GM21576 (cell line): Measurements from ENCODE around the gene UMODL1.
"Not testable (repeated sequence)": the region's sequence is repeated elsewhere in the genome, so short reads cannot be mapped to it uniquely, and the experiment has no call there.

Source experiments
- ATAC-seq: cut with Tn5 transposase; IDR thresholded peaks from one replicate; pipeline ENCODE4 v1.9.1; 2021; ENCODE audit warnings: mild to moderate bottlenecking, moderate library complexity; ENCODE audit not compliant: unreplicated experiment

UMODL1 gene

DNA sequence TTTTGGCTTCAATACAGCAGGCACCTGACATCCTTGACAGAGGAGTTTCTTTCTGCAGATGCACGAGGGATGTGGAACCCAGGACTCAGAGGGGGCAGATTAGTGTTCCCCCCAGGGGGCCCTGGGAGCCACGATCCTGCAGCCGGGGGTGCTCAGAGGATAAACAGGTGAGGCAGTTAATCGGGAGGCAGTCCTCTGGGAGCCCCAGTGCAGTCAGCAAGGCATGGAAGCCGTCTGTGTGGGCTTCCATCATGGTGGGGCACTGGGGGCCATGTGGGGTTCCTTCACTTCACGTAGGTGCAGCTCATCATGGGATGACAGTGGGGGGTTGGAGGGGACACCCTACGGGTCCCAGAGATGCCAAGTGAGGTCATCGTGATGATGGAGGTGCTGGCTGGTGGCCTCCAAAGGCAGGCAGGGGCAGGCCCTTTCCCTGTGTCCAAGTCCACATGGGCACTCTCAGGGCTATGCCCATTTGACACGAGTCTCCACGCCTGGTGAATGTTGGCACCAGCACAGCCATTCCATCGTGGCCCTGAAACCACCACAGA is 88.5 kb downstream of the UMODL1 start:
- ATAC-seq = no peak

DNA sequence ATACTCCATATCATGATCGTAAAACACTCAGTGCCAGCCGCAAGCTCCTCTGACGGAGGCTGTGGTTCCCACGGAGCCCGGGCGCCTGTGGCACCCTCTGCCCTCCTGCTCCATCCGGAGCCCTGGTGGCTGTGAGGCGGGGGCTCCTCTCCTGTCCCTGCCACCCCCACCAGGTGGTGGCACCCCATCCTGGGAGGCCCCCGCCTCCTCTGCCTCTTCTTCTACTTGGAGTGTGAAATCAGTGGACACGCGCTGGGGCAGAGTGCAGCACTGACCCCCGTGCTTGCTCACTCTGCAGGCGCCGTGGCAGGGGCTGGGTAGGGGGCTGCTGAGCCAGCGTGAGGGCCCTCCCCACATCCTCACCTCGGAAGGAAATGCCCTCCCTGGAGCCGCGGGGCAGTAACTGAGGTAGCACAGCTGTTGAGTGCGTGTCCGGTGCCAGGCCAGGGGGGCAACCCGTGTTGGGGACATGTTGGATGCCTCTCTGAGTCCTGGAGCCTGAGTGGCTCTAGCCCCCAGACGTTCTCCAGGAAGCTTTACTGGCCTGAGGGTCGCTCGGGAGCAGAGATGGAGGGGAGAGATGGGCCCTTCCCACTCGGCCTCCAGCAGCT is 89.1 kb downstream of the UMODL1 start:
- ATAC-seq = no peak

DNA sequence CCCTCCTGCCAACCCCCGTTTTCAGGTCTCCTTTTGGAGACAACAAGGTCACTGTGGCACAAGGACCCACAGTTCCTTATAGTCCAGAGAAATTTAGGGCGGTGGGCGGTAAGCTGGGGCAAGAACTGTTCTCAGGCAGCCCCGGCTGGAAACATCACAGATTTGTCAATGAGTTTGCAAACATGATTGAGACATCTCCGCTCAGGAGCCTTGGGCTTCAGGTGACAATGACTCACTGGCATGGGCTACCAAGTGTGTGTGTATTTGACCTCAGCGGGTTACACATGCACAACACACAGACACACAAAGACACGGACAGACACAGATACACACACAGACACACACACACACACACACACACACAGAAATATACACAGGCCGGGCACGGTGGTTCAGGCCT is 89.6 kb downstream of the UMODL1 start:
- no peak for ATAC-seq

DNA sequence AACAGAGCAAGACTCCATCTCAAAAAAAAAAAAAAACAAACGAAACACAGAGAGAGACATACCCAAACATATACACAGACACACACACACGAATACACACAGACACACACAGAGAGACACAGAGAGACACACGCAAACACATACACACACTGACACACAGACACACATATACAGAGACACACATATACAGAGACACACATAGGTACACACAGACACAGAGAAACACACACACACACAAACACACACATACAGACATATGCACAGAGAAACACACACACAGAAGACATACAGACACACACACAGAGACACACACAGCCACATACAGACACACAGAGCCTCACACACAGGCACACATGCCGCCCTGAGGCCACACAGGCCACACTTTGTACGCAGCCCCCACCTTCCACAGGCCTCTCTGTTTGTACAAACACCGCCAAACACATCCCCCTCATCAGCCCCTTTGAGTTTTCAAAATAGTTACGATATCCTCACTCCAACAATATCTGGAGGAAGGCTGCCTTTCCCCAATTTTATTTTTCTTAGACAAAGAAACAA is 90.4 kb downstream of the UMODL1 start:
- no peak for ATAC-seq

DNA sequence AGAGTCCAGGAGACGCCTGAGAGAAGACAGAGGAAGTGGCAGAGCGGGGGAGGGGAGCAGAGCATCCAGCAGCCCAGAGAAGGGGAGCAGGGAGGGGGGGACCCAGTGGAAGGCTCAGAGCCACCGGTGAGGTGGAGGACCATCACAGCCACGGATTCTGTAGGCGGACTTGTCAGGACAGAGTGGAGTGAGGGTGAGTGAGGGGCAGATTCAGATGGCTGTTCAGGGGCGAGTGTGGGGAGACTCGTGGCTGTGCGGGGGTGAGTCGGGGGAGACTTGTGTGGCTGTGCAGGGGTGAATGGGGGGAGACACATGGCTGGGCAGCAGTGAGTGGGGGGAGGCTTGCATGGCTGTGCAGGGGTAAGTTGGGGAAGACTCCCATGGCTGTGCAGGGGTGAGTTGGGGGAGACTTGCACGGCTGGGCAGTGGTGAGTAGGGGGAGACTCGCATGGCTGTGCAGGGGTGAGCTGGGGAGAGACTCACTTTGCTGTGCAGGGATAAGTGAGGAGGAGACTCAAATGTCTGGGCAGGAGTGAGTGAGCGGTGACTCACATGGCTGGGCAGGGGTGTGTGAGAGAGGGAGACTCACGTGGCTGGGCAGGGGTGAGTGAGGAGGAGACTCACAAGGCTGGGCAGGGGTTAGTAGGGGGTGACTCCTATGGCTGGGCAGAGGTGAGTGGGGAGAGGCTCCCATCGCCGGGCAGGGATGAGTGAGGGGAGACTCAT is 91.0 kb downstream of the UMODL1 start:
- ATAC-seq = no peak

DNA sequence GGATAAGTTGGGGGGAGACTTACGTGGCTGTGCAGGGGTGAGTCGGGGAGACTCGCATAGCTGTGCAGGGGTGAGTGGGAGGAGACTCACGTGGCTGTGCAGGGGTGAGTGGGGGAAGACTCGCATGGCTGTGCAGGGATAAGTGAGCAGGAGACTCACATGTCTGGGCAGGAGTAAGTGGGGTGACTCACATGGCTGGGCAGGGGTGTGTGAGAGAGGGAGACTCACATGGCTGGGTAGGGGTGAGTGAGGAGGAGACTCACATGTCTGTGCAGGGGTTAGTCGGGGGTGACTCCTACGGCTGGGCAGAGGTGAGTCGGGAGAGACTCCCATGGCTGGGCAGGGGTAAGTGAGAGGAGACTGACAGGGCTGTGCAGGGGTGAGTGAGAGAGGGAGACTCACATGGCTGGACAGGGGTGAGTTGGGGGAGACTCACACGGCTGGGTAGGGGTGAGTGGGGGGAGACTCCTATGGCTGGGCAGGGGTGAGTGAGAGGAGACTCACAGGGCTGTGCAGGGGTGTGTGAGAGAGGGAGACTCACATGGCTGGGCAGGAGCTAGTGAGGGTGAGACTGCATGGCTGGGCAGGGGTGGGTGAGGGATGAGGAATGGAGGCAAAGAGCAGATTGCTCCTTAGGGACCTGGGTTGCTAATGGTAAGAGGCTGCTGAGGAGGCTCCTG is 91.9 kb downstream of the UMODL1 start:
- no peak for ATAC-seq

DNA sequence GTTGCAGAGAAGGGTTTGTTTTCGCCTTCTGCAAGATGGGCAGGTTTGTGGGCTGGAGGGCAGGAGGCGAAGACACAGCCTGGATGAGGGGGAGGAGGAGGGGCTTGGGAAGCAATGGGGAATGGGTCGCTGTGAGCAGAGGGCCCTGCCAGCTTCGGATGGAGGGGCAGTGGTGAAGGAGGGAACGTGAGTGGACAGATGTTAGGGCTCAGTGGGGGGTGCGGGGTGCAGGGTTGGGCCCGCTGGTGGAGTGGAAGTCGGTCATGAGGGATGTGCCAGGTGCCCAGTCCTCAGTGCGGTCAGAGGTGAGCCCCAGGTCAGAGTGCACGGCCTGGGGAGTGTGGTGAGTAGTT is 92.4 kb downstream of the UMODL1 start:
- ATAC-seq = no peak

DNA sequence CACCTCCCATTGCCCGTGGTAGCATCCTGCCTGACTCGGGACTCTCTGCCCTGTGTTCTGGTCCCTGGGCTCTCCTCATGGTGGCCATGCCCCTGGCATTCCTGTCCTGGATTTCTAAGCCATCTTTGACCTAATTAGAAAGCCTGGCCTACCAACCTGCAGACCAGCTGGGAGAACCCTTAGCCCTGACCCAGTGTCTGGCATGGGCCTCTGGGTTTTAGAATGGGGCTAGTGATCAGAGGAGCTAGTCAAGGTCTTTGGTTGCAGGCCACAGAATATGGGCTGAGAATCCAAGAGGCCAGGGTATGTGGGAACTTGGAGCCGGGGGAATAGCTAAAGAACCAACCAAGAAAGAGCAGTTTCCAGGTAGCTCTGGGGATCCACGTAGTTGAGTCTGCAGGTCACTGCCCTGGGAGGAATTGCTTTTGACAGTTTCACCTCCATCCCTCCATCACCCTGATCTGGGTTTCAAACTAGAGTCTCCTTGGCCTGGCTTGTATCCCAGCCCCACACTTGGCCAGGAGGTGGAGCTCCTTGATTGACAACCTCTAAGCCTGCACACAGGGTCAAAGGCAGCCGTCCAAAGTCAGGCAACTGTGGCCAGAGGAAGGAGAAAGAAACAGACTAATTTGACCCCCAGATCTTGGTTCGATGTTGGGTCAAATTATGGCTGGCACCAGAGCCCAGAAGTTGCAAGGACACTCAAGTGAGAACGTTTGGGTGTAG is 93.1 kb downstream of the UMODL1 start:
- no peak for ATAC-seq

DNA sequence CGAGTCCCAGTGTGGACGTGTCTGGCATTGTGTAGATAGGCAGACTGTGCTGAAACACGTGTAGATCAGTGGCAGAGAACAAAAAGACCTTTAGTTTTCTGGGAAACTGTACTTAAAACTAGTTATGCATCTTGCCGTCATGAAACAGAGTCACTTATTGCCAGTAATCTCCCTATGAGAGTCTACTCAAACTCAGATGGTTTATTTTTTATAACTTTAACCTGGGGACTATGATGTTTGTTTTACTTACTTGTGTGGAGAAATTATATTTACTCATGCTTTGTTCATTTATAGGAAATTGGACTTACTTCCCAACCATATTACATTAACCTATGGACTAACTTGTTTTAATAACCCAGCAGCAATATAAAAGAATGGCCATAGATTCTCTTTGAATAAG is 93.7 kb downstream of the UMODL1 start:
- ATAC-seq = no peak

DNA sequence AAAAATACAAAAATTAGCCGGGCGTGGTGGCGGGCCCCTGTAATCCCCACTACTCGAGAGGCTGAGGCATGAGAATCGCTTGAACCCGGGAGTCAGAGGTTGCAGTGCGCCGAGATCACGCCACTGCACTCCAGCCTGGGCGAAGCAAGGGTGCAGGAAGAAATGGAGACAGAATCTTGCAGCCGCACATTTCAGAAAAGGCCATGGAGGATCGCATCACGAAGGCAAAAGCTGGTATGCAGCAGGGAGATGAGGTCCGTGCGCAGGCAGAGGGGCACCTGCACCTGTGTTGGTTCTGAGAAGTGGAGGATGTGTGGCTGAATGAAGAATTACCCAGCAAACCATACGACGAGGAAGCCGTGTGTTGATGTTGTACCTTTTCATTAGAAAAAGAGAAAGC is 94.8 kb downstream of the UMODL1 start:
- ATAC-seq = no peak

DNA sequence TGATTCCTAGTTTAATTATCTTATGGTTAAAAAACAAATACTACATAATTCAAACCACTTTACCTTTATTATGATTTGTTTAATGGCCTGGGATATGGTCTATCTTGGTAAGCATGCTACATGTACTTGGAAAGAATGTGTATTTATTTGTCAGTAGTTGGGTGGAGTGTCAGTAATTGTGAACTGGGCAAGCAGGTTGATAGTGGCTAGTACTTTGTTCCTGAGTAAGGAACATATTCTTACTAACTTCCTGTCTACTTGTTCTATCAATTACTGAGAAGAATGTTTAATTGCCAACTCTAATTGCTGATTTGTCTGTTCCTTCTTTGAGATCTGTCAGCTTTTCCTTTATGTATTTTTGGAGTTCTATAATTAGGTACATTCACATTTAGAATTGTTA is 98.6 kb downstream of the UMODL1 start:
- no peak for ATAC-seq

DNA sequence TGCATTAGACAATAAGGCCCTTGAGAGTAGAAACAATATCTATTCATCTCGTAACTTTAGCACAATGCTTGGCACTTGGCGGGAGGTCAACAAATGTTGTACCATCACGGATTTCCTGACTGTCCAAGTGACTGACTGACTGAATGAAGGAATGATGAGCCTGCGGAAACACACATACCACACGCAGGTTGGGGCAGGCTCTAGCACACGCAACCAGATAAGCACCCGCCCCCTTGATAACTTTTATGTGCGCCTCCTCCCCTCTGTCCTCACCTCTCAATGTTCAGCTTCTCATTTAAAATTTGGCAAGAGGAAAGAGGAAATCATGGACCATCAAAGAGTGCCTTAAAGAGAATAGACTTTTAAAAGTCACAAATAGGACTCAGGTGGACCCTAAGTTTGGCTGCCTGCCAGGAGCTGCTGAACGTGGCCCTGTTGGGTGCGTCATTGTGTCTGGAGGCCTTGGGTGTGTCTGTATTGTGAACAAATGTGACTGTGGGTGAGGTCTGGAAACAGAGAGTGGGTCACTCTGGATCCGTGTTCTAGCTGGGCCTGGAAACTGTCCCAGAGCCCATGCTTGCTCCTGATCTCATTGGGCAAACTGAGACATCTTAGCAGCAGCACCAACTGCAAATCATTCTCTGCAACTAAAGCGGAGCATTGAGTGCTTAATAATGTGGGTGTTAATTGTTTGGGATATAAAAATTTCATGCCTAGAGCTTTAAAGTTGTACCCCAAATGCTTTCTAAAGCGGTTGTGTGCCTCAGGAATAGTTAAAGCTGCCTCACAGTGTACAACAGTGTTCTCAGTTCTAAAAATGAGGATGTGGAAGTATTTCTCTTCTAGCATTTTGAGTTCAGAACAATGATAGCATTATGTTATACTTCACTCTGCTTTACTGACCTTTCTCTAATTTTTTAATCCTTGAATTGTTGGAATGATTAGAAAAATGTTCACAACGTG is 100.3 kb downstream of the UMODL1 start:
- ATAC-seq = no peak

DNA sequence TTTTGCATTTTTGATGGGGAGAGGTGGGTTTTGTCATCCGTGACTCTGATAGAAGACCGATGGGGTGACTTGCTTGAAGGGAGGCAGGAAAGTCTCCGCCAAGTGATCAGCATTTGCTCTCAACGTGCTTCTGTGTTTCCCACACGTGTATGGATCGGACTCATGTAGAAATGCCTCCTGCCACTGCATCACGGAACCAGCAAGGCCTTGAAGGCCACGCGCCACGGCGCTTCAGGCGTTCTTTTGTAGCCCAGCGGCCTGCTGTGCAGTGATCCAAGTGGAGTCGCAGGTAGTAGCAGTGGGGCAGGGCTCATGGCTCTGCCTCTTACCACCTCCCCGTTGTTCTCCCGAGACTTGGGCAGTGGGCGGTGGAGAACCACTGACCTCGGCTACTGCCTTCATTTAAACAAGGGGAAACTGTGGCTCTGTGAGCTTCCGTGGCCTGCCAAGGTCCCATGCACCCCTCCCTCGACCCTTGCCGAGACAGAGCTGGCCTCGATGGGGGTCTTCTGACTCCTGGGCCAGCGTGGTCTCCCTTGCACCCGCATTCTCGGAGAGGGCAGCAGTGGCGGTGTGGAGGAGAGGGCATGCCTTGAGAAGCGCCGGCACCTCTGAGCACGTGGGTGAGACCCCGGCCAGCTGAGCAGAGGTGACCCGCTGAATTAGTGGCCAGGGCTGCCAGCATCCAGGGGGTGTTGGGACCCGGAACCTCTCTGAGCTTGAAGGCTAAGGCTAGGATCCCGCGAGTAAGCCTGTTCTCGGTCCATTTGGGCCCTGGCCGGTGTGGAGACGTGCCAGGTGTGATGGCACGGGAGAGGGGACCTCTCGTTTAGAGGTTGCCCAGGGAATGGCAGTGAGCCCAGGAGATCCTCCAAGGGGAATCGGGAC is 101.7 kb downstream of the UMODL1 start:
- no peak for ATAC-seq

DNA sequence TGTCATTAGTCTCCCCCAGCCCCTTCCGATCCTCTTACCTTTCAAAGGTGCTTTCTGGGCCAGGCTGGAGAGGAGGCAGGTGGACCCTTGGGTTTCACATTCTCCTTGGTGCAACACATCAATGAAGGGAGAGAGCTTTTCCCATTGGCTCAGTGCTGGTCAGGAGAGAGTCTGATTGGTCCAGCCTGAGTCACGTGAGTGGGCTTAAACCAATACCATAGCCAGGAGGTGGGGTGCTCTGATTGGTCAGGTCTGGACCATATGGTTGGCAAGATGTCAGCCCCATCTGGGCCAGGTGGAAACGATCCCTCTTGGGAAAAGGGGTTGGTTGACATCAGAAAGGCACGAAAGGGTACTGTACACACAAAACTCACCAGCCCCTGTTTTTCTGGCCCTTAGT is 103.1 kb downstream of the UMODL1 start:
- no peak for ATAC-seq

DNA sequence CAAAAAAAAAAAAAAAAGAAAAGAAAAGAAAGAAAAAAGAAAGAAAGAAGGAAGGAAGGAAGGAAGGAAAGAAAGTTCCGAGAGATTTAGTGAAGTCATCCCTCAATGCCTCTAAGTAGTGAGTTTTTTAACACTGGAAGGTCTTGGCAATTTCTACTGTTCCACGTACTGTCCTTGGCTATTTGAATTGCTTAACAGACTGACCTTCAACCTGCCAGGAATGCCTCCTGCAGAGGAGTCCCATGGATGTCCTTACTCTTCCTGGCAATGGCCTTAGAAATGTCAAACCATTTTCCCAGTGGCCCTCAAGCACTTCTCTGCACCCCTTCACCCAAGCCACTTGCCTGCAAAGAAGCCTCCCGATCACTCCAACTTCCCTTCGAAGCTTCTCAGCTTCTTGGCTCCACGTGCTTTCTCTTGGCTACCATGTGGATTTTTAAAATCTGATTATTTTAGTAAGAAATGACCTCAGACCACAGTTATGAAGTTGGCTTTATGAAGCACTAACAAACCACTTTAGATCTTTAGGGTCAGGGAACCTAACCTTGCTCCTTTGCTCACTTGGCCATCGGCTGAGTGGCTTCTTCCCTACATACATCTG is 104.1 kb downstream of the UMODL1 start:
- no peak for ATAC-seq

DNA sequence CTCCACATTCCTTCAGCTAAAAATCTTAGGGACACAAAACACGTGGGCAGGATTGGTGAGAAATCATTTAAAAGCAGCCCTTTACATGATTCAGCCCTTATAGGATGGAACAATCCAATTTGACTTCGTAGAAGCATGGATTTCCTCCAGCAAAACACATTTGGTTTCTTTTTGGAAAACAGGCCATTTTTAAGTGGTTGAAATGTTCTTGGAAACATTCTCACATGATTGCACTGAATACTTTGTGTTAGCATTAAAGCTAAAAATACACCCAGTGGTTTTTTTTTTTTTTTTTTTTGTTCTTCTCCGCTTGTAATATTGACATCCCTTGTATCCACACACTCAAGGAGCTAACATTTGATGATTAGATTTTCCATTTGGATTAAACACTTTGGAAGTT is 105.7 kb downstream of the UMODL1 start:
- ATAC-seq = no peak

DNA sequence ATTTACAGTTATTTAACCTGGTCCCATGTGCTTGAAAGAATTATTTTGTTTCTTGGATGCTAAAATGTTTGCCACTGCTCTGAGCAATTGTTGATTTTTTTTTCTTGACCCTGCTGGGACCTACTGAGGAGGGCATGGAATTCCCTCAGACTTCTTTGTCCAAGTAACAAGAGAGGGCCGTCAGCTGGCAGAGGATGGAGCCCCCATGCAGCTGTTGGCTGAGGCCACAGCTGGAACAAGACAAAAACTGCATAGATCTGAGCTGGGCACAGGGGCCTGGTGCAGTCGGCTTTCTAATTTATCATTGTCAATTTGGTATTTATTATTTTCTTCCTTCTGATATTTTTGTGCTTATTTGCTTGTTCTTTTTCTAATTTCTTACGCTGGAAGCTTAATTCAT is 108.2 kb downstream of the UMODL1 start:
- no peak for ATAC-seq

DNA sequence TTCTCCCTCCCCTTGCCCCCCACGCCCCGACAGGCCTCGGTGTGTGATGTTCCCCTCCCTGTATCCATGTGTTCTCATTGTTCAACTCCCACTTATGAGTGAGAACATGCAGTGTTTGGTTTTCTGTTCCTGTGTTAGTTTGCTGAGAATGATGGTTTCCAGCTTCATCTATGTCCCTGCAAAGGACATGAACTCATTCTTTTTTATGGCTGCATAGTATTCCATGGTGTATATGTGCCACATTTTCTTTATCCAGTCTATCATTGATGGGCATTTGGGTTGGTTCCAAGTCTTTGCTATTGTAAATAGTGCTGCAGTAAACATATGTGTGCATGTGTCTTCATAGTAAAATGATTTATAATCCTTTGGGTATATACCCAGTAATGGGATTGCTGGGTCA is 108.9 kb downstream of the UMODL1 start:
- ATAC-seq = not testable (repeated sequence)
